DOHH2 (cell line): Measurements from ENCODE around the gene TRPC4.

Experiments used
- H3F3A ChIP-seq: fragments of 200-600 bp; sonication (generic), shearing (Covaris generic); 2 replicates; pipeline ENCODE4 v1.6.0; 2016; ENCODE audit warnings: antibody characterized with exemption, mild to moderate bottlenecking; ENCODE audit not compliant: control insufficient read depth, insufficient read depth
- H3K27ac ChIP-seq: fragments of 200-600 bp; sonication (generic); 2 replicates; pipeline ENCODE4 v1.5.1; 2014; ENCODE audit warnings: low read depth, mild to moderate bottlenecking, low read length, moderate library complexity
- H3K27me3 ChIP-seq: fragments of 200-600 bp; sonication (generic); 2 replicates; pipeline ENCODE4 v1.6.1; 2014; ENCODE audit warnings: mild to moderate bottlenecking, low read length, mixed read lengths; ENCODE audit not compliant: control insufficient read depth
- H3K36me3 ChIP-seq: fragments of 200-600 bp; sonication (generic); 2 replicates; pipeline ENCODE4 v1.6.1; 2014; ENCODE audit warnings: mild to moderate bottlenecking, low read length, moderate library complexity, mixed read lengths; ENCODE audit not compliant: control insufficient read depth
- H3K4me1 ChIP-seq: fragments of 200-600 bp; sonication (generic); 2 replicates; pipeline ENCODE4 v1.6.1; 2014; ENCODE audit warnings: mild to moderate bottlenecking, low read length, mixed read lengths; ENCODE audit not compliant: control insufficient read depth
- H3K4me2 ChIP-seq: fragments of 200-600 bp; sonication (generic); 2 replicates; pipeline ENCODE4 v1.6.0; 2014; ENCODE audit warnings: mild to moderate bottlenecking, low read length, moderate library complexity
- H3K4me3 ChIP-seq: fragments of 200-600 bp; sonication (generic); 2 replicates; pipeline ENCODE4 v1.5.1; 2014; ENCODE audit warnings: mild to moderate bottlenecking, low read length, mixed read lengths
- H3K79me2 ChIP-seq: fragments of 200-600 bp; sonication (generic); 2 replicates; pipeline ENCODE4 v1.6.1; 2014; ENCODE audit warnings: mild to moderate bottlenecking, low read length, mixed read lengths; ENCODE audit not compliant: control insufficient read depth
- H3K9me2 ChIP-seq: fragments of 200-600 bp; sonication (generic); replicated peaks from 2 replicates; pipeline ENCODE4 v1.6.1; 2014; ENCODE audit warnings: mild to moderate bottlenecking, low read length, mixed read lengths; ENCODE audit not compliant: control insufficient read depth
- H3K9me3 ChIP-seq: fragments of 200-600 bp; sonication (generic); 2 replicates; pipeline ENCODE4 v1.6.1; 2014; ENCODE audit warnings: antibody characterized with exemption, low read length, mixed read lengths; ENCODE audit not compliant: control insufficient read depth, insufficient read depth
- H4K20me1 ChIP-seq: fragments of 200-600 bp; sonication (generic); 2 replicates; pipeline ENCODE4 v1.6.0; 2014; ENCODE audit warnings: low read depth, mild to moderate bottlenecking, antibody characterized with exemption, low read length, moderate library complexity; ENCODE audit not compliant: control insufficient read depth, insufficient read depth
- EZH2phosphoT487 ChIP-seq: fragments of 200-600 bp; sonication (generic); IDR thresholded peaks from 2 replicates; pipeline ENCODE4 v1.6.1; 2017; ENCODE audit warnings: borderline replicate concordance, mild to moderate bottlenecking, antibody characterized with exemption, low read length, moderate library complexity, mixed read lengths
- TF ChIP-seq, protein P1 (sequence below): fragments of 200-600 bp; sonication (generic); IDR thresholded peaks from one replicate; pipeline ENCODE4 v1.5.1; 2014; ENCODE audit warnings: antibody characterized with exemption, mild to moderate bottlenecking, low read depth, low read length; ENCODE audit not compliant: poor library complexity, severe bottlenecking

The TRPC4 gene

DNA sequence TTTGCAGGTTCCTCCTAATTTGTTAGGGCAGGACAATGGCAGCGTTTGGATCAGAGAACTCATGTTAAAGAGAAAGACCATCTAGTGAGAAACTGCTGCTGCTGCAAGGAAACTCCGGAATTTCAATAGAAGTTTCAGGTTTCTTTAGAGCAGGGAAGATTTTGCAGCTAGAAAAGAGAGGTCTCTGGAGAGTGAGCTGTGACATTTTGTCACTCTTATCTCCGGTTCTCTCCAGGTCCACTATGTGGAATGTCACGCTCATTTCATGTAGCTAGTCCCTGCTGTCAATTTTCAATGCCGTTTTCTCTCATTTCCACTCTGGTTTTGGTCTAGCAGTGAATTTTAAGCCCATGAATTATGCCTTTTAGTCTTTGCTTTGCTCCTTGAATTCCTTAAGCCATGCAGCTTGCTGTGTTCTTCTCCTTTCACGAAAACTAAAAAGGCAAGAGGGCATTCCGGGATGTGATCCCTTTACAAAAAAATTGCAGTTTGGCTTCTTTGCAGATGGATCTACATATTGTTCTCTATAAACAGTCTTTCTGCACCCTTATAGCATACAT, 224.3 kb downstream of the TRPC4 start:
- H3K9me3 ChIP-seq = no peaks in the 10 kb centered on the region
- no peaks in the 10 kb centered on the region for H4K20me1 ChIP-seq
- no peaks in the 10 kb centered on the region for H3K9me2 ChIP-seq
- no peak overlapping the region for H3K4me3 ChIP-seq
- no peak overlapping the region for H3K4me2 ChIP-seq
- TF ChIP-seq, protein P1, sequence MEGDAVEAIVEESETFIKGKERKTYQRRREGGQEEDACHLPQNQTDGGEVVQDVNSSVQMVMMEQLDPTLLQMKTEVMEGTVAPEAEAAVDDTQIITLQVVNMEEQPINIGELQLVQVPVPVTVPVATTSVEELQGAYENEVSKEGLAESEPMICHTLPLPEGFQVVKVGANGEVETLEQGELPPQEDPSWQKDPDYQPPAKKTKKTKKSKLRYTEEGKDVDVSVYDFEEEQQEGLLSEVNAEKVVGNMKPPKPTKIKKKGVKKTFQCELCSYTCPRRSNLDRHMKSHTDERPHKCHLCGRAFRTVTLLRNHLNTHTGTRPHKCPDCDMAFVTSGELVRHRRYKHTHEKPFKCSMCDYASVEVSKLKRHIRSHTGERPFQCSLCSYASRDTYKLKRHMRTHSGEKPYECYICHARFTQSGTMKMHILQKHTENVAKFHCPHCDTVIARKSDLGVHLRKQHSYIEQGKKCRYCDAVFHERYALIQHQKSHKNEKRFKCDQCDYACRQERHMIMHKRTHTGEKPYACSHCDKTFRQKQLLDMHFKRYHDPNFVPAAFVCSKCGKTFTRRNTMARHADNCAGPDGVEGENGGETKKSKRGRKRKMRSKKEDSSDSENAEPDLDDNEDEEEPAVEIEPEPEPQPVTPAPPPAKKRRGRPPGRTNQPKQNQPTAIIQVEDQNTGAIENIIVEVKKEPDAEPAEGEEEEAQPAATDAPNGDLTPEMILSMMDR = no peak
- TF ChIP-seq EZH2phosphoT487 = no peak
- no peak overlapping the region for H3K27ac ChIP-seq
- H3K36me3 ChIP-seq = no peaks in the 10 kb centered on the region
- H3K4me1 ChIP-seq = no peaks in the 10 kb centered on the region
- no peaks in the 10 kb centered on the region for H3K79me2 ChIP-seq
- no peaks in the 10 kb centered on the region for H3F3A ChIP-seq
- no peaks in the 10 kb centered on the region for H3K27me3 ChIP-seq

DNA sequence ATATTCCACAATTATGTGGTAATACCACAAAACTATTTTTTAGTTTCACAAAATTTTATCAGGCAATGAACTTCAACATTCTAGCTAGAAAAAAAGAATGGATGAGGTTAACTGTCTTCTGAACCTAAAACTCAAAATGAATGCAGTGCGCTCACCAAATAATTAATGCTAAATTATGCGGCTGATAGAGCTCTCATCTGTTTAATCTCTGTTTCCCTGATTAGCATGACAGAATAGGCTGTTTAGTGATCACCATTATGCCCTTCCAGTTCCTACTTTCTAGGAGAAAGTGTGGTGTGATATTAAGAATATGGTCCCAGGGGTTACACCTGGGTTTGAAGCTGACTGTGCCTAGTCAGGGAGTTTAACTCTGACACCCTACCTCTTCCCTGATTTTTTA, 228.2 kb downstream of the TRPC4 start:
- TF ChIP-seq, protein P1 = no peak
- no peaks in the 10 kb centered on the region for H3K9me3 ChIP-seq
- H3K36me3 ChIP-seq = no peaks in the 10 kb centered on the region
- H3F3A ChIP-seq = no peaks in the 10 kb centered on the region
- no peak overlapping the region for H3K4me3 ChIP-seq
- H3K79me2 ChIP-seq = no peaks in the 10 kb centered on the region
- H3K4me2 ChIP-seq = no peak overlapping the region
- no peaks in the 10 kb centered on the region for H3K9me2 ChIP-seq
- H3K4me1 ChIP-seq = no peaks in the 10 kb centered on the region
- H3K27ac ChIP-seq = no peak overlapping the region
- no peaks in the 10 kb centered on the region for H4K20me1 ChIP-seq
- no peaks in the 10 kb centered on the region for H3K27me3 ChIP-seq

GRCh38 chr13:37640499-37640898, 229.1 kb downstream of the TRPC4 start:
- Histone ChIP-seq H3K4me2 (no peak overlapping the region), H3K4me3 (no peak overlapping the region), H3K79me2 (no peaks in the 10 kb centered on the region), H4K20me1 (no peaks in the 10 kb centered on the region), H3K36me3 (no peaks in the 10 kb centered on the region), H3F3A (no peaks in the 10 kb centered on the region), H3K27ac (no peak overlapping the region), H3K27me3 (no peaks in the 10 kb centered on the region), H3K9me3 (no peaks in the 10 kb centered on the region), H3K9me2 (no peaks in the 10 kb centered on the region), H3K4me1 (no peaks in the 10 kb centered on the region)
- no peak for TF ChIP-seq EZH2phosphoT487
- TF ChIP-seq, protein P1 = no peak
